Measurements from ENCODE around the gene SLC25A21.

GRCh38 chr14:36676236-36676635, 496.2 kb downstream of the SLC25A21 start:
- TF ChIP-seq CTCF (IDR thresholded peaks at IDR 0.05; ENCODE audit: low read depth, low read length, poor library complexity, severe bottlenecking), result no peak
- TF ChIP-seq EZH2phosphoT487 (IDR thresholded peaks at IDR 0.05; ENCODE audit: borderline replicate concordance, low read length), result no peak

All from DOHH2 (cell line).